ENCODE measurements around the gene LRFN5.
A peak's percentile ranks its signal among the peaks of the same experiment; 100 is the strongest.
"Not testable (repeated sequence)": the region's sequence is repeated elsewhere in the genome, so short reads cannot be mapped to it uniquely, and the experiment has no call there.

Gene LRFN5

GRCh38 chr14:41606532-41607303 lies at the start of gene LRFN5:
TSS of gene LRFN5 (plus strand) at chr14:41606876.
- no peaks in the 10 kb centered on the region for H3K9me3 Mint-ChIP-seq
- H3K27me3 Mint-ChIP-seq (ENCODE audit: low read depth) = peaks cover 43% of the 10 kb centered on the region
- no peak for TF ChIP-seq CTCF (IDR thresholded peaks at IDR 0.05; ENCODE audit: unreplicated experiment in 3 of 3)
- peaks cover 33% of the 10 kb centered on the region for H3K4me1 Mint-ChIP-seq
- H3K27ac Mint-ChIP-seq = peak within 1 kb of the TSS; percentile 94 to 98 (median 95)
- no peaks in the 10 kb centered on the region for H3K36me3 Mint-ChIP-seq (ENCODE audit: low read depth)
- peak within 1 kb of the TSS; percentile 94 to 97 (median 96) for H3K4me3 Mint-ChIP-seq

- Mint-ChIP-seq H3K9me3 (no peaks in the 10 kb centered on the region), H3K27ac (no peak overlapping the region), H3K4me1 (no peaks in the 10 kb centered on the region), H3K36me3 (ENCODE audit: low read depth) (no peaks in the 10 kb centered on the region), H3K27me3 (ENCODE audit: low read depth) (no peaks in the 10 kb centered on the region), H3K4me3 (no peak overlapping the region)
- TF ChIP-seq CTCF (IDR thresholded peaks at IDR 0.05; ENCODE audit: unreplicated experiment in 3 of 3) = no peak
These were observed 48.2 kb upstream of the LRFN5 start for GRCh38 chr14:41558490-41558889.

GRCh38 chr14:41566864-41567263 lies 39.8 kb upstream of the LRFN5 start:
- H3K4me1 Mint-ChIP-seq; H3K27ac Mint-ChIP-seq; H3K9me3 Mint-ChIP-seq; H3K27me3 Mint-ChIP-seq (ENCODE audit: low read depth); H3K36me3 Mint-ChIP-seq (ENCODE audit: low read depth); H3K4me3 Mint-ChIP-seq: not testable (repeated sequence)

GRCh38 chr14:41568979-41569378 lies 37.7 kb upstream of the LRFN5 start:
- H3K4me1 Mint-ChIP-seq = no peaks in the 10 kb centered on the region
- H3K36me3 Mint-ChIP-seq (ENCODE audit: low read depth) = no peaks in the 10 kb centered on the region
- TF ChIP-seq CTCF (IDR thresholded peaks at IDR 0.05; ENCODE audit: unreplicated experiment in 3 of 3) = no peak
- H3K27me3 Mint-ChIP-seq (ENCODE audit: low read depth) = no peaks in the 10 kb centered on the region
- no peak overlapping the region for H3K4me3 Mint-ChIP-seq
- no peak overlapping the region for H3K27ac Mint-ChIP-seq
- peaks cover 3% of the 10 kb centered on the region for H3K9me3 Mint-ChIP-seq

GRCh38 chr14:41570415-41571155 lies 36.1 kb upstream of the LRFN5 start:
- Mint-ChIP-seq H3K9me3 (peaks cover 3% of the 10 kb centered on the region), H3K4me3 (no peak overlapping the region), H3K27ac (no peak overlapping the region), H3K4me1 (no peaks in the 10 kb centered on the region), H3K27me3 (ENCODE audit: low read depth) (no peaks in the 10 kb centered on the region), H3K36me3 (ENCODE audit: low read depth) (no peaks in the 10 kb centered on the region)
- no peak for TF ChIP-seq CTCF (IDR thresholded peaks at IDR 0.05; ENCODE audit: unreplicated experiment in 3 of 3)

- no peak overlapping the region for H3K27ac Mint-ChIP-seq
- H3K36me3 Mint-ChIP-seq (ENCODE audit: low read depth) = peaks cover 11% of the 10 kb centered on the region
- H3K9me3 Mint-ChIP-seq = no peaks in the 10 kb centered on the region
- no peak overlapping the region for H3K4me3 Mint-ChIP-seq
- TF ChIP-seq CTCF (IDR thresholded peaks at IDR 0.05; ENCODE audit: unreplicated experiment in 3 of 3) = peak in 1 of 3 experiments; percentile 12
- no peaks in the 10 kb centered on the region for H3K4me1 Mint-ChIP-seq
- H3K27me3 Mint-ChIP-seq (ENCODE audit: low read depth) = no peaks in the 10 kb centered on the region
These were observed 20.4 kb upstream of the LRFN5 start for GRCh38 chr14:41586237-41586636.

Data from nephron (organoid).